Measurements from ENCODE around the gene NUDT22.

NUDT22 gene

GRCh38 chr11:64225608-64226506, at the start of gene NUDT22, which contains the start of gene TRPT1:
Gene NUDT22, plus strand, starts transcription at chr11:64226274. Its CDS starts 379 bp downstream, at chr11:64226653.
Gene TRPT1, minus strand, starts transcription at chr11:64226186. Its CDS starts 326 bp downstream, at chr11:64225860.
- peak; percentile 85 to 88 for DNase-seq

- DNase-seq: no peak
Measured at GRCh38 chr11:64176751-64177150, 49.3 kb upstream of the NUDT22 start.

DNA sequence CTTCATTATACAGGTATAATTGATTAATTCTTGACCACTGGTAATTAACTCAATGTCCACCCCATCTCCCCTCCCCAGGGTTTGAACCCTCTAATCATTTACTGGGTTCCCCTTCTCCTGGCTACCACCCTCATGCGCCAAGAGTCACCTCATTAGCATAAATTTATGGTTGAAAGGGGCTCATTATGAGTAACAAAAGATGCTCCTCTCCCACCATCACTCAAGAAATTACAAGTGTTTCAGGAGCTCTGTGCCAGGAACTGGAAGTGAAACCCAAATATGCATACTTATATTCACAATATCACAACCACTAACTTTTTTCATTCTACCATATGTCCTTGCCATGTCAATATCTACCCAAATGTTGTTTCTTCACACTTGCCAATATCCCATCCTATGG, 47.9 kb upstream of the NUDT22 start:
- no peak for DNase-seq

DNA sequence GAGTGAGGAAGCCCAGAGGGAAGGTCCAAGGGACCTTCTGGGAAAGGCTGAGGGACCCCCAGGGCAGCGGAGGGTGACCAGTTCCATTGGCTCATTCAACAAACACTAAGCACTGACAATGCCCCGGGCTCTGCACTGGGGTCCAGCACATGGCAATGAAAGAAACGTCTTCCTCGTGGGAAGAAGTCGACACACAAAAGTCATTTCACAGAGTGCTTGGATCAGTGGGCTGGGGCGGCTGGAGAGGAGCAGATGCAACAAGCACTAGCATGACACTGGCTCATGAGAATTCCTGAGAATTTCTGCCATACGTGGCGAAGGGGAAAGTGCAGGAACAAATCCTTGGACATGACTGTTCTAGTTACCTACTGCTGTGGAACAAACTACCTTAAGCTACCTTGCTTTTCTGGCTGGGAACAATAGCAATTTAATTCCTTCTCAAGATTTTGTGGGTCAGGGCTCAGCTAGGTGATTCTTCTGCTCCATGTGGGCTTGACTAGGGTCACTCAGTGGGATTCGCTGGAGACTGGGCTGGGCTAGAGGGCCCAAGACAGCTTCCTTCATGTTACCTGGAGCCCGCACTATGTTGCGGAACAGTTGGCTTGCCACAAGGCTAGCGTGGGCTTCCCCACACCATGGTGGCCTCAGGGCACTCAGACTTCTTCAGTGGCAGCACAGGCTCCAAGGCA, 47.0 kb upstream of the NUDT22 start:
- no peak for DNase-seq

- DNase-seq: no peak
Measured at GRCh38 chr11:64180891-64181290, 45.2 kb upstream of the NUDT22 start.

DNA sequence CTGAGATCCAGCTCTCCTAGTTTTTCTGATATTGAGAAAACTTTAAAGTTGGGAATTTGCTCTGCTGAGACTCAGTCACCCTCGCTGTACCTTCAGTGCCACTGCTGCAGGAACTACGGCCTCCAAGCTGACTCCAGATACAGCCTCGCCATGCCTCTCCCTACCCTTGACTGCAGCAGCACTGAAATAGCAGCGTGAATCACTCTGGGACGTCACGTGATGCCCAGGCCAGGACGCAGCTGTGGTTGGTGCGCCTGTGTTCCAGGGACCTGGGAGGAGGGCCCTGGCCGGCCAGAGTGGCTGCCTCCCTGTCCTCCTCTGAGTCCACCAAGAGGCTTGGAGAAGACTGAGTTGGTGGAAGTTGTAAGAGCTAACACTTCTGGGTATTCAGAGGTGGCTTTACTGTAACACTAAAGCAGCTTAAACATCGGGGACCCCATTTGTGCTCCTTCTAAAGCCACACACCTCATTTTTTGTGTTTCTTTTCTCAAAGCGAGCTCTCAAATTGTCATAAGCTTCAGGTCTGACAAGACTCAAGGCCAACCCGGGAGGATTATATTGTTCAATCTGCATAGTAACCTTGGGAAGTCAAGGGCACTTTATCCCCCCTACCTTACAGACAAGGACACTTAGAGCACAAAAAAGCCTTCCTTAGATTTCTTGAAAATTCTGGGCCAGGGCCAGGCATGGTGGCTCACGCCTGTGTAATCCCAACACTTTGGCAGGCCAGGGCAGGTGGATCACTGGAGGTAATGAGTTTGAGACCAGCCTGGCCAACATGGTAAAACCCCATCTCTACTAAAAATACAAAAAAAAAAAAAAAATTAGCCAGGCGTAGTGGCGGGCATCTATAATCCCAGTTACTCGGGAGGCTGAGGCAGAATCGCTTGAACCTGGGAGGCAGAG, 44.3 kb upstream of the NUDT22 start:
- DNase-seq: peak; percentile 20 to 68

DNA sequence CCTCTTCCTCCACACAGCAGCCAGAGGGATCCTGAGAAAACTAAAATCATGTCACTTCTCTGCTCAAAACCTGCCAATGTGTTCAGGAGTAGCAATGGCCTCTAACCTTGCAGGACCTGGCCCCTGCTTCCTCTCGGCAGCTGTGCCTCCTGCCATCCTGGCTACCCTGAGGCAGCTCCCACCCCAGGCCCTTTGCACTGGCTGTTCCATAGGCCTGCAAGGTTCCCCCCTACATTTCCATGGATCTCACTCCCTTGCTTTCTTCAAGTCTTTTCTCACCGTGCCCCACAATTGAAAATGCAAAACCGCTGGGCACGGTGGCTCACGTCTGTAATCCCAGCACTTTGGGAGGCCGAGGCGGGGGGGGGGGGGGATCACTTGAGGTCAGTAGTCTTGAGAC, 42.2 kb upstream of the NUDT22 start:
- no peak for DNase-seq

DNA sequence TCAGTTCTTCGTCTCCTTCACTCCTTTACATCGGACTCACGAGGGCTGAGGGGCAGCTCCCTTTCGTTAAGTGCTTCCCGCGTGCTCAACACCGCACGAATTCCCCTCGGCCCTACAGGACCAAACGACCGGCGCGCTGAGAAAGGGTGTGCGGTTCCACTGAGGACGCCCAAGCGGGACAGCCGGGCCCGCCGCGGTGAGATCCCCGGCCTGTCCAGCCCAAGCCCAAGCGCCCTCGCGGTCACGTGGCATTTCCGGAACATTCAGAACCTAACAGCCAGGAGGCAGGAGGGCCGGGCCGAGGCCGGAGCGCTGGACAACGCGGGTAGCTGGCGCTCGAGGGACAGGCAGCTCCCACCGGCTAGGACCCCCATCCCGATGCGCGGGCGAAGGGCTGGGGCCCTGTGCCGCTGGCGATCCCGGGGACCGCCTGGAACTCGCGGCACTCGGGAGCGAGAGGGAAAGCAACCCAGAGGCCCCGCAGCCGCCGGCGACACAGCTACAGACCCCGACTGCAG, 40.8 kb upstream of the NUDT22 start:
- DNase-seq: no peak

DNA sequence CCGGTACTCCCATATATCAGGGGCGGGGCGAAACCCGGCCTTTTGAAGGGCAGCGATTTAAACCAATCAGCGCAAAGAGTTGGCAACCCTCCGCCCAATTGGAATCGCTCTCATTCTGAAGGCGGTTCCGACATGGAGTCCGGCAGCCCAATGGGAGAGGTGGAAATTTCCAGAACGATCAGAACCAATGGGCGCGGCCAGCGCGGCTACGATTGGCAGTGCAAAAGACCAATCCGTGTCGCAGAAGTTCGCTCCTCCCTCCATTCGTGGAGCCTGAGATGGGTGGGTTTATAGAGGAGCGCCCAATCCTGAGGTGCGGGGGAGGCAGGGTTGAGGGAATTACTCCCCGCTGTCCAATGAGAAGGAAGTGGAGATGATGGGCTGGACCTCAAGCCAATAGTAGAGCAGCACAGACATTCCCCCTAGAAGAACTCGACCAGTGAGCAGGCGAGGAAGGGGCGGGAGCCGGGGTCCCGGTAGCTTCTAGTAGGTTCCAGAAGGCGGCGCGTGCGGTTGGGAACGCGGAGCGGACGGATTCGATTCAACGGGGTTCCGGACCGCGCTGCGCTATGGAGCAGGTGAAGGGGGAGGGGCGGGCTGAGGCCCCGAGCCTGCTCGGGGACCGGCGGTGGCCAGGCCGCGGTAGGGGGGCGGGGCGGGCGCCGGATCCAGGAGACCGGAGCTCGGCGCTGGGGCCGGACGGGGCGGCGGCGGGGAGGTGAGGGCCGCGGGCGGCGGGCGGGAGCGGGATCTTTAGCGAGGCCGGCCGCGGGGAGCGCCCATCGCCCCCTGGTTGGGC, 40.2 kb upstream of the NUDT22 start, which contains the start of gene STIP1:
Gene STIP1, plus strand, starts transcription at position 479 of the 799 bp plus-strand sequence. Its CDS starts 91 bp downstream, at position 570.
- DNase-seq: peak; percentile 100

GRCh38 chr11:64186492-64187165, 39.4 kb upstream of the NUDT22 start:
- peak; percentile 43 to 59 for DNase-seq

GRCh38 chr11:64192434-64192833, 33.6 kb upstream of the NUDT22 start:
- DNase-seq: no peak

DNA sequence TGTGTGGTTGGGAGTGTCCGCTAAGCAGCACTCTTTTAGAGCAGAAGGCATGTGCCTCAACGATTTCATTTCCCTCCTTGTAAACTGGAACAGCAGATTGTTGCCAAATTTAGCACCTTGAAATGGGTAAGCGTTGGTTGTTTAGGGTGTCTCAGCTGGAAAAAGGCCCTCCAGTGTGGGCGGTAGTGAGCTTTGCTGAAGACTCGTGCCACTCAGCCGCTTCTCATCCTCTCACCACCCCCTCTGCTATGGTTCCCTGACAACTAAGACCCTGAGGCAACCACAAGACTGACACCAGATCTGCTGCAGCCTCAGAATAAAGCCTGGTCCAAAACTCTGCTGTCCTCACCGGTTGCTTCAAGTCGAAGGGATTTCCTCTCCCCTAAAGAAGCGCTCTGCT, 29.4 kb upstream of the NUDT22 start:
- no peak for DNase-seq

GRCh38 chr11:64198511-64198910, 27.6 kb upstream of the NUDT22 start:
- DNase-seq: no peak

- DNase-seq: no peak
Measured at GRCh38 chr11:64201543-64201942, 24.5 kb upstream of the NUDT22 start.

GRCh38 chr11:64202992-64203391, 23.1 kb upstream of the NUDT22 start:
- DNase-seq: no peak

- no peak for DNase-seq
Measured at GRCh38 chr11:64203421-64204079, 22.5 kb upstream of the NUDT22 start.

DNA sequence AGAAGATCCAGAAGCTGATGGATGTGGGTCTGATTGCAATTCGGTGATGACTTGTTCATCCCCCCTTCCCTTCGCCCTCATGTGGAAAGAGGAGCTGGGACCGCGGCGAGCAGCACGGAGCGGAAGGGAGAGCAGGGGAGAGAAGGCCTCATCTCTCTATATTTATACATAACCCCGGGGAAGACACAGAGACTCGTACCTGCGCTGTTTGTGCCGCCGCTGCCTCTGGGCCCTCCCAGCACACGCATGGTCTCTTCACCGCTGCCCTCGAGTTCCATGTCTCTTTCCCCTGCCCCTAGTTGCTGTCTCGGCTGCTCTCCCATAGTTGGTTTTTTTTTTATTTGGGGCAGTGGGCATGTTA, 22.0 kb upstream of the NUDT22 start:
- DNase-seq: no peak

DNA sequence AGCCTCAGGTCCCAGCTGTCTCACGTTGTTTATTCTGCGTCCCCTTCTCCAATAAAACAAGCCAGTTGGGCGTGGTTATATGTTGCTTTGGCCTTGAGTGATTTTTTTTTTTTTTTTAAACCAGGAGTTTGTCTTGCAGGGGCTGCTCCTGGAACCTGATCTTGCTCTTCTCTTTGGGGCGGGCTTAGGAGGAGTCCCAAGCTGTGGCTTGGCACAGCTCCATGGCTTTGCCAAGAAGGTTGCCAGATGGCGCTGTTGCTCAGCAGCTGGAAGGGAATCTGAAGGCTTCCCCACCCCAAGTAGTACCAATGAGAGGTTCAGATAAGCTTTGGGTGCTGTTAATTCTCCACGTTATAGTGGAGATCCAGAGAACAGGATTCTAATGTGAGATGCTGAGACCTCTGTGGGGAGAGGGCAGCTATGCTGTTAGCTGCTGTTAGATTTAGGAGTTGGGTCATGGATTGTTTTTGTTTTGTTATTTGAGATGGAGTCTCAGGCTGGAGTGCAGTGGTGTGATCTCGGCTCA, 21.5 kb upstream of the NUDT22 start:
- peak; percentile 89 to 90 for DNase-seq

DNA sequence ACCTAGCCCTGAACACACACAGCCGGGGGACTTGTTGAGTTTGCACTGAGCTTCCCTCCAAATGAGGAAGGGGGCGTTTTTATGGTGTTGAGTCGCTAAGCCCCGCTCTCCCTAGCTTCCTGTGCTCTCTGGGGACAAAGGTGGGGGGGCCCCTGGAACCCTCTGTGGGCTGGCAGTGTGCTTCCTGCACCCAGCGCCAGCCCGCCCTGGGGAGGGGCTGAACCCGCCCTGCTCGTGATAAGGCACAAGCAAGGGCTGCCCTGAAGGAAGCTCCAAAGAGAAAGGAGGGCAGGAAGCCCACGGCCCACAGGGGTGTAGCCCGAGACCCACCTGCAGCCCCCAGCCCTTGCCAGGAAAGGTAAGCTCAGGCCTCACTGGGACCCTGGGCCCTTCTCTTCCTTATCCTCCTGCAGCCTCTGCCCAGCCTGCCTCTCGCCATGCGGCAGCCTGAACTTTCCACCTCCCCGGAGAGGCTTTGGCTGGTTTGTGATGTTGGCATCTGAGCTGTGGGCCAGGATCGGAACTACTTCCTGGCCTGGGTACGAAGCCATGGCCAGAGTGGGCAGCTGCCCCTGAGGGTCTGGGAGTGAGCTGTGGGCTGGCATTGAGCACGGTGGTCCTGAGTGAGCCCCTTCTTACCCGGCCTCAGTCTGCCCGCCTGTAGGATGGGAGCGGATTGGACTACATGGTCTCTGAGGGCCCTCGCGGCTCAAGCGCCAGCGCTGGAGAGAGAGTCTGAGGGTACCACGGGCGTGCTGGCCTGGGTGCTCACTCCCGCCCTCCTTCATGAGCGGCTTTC, 19.4 kb upstream of the NUDT22 start, which contains the start of gene FERMT3:
Gene FERMT3, plus strand, starts transcription at position 265 of the 799 bp plus-strand sequence. CDS start 644 bp downstream, outside the sequence.
- DNase-seq: peak; percentile 69 to 74
